Stimulated activated effector memory CD8-positive, alpha-beta T cell treated with anti-CD3 and anti-CD28 coated beads, Interleukin-12 subunit alpha, Interleukin-12 subunit beta, amount 100 ng/mL, for 72 hours (primary cell): ENCODE data around the gene PHACTR1.

ENCODE experiments used
- ATAC-seq: fragments of 150-1000 bp; cut with Tn5 transposase; 2 replicates; pipeline ENCODE4 v1.10.0; 2021
- DNase-seq, 2 donors: peaks; one replicate each; pipeline ENCODE4 v3.0.0; 2021 to 2022; ENCODE audit warnings: low spot score in 2 of 2
- H3K27ac Mint-ChIP-seq: one replicate; pipeline ENCODE4 v1.8.0; 2022; ENCODE audit warnings: mild to moderate bottlenecking, mixed read lengths
- H3K36me3 Mint-ChIP-seq: one replicate; pipeline ENCODE4 v1.8.0; 2022; ENCODE audit warnings: mild to moderate bottlenecking, mixed read lengths
- H3K4me1 Mint-ChIP-seq: one replicate; pipeline ENCODE4 v1.8.0; 2022; ENCODE audit warnings: mixed read lengths
- H3K4me3 Mint-ChIP-seq: one replicate; pipeline ENCODE4 v1.8.0; 2022; ENCODE audit warnings: mild to moderate bottlenecking, mixed read lengths
- H3K9me3 Mint-ChIP-seq: one replicate; pipeline ENCODE4 v1.8.0; 2022; ENCODE audit warnings: mixed read lengths

PHACTR1 gene

GRCh38 chr6:12884983-12885382 lies 168.4 kb downstream of the PHACTR1 start:
- H3K36me3 Mint-ChIP-seq, result no peaks in the 10 kb centered on the region
- H3K27ac Mint-ChIP-seq, result no peak overlapping the region
- H3K9me3 Mint-ChIP-seq, result no peaks in the 10 kb centered on the region
- no peak overlapping the region for H3K4me3 Mint-ChIP-seq
- no peaks in the 10 kb centered on the region for H3K4me1 Mint-ChIP-seq
- ATAC-seq (no peak), DNase-seq (no peak)

- Mint-ChIP-seq H3K27ac (no peak overlapping the region), H3K4me1 (no peaks in the 10 kb centered on the region), H3K36me3 (no peaks in the 10 kb centered on the region), H3K4me3 (no peak overlapping the region), H3K9me3 (peaks cover 4% of the 10 kb centered on the region)
- ATAC-seq (no peak), DNase-seq (no peak)
Observed at GRCh38 chr6:12886961-12887775, 170.6 kb downstream of the PHACTR1 start.

GRCh38 chr6:12890171-12890790 lies 173.7 kb downstream of the PHACTR1 start:
- Mint-ChIP-seq H3K36me3 (no peaks in the 10 kb centered on the region), H3K9me3 (peaks cover 4% of the 10 kb centered on the region), H3K4me3 (no peak overlapping the region), H3K27ac (no peak overlapping the region), H3K4me1 (no peaks in the 10 kb centered on the region)
- ATAC-seq, result no peak
- DNase-seq, result peak in 1 of 2 donors; percentile 54

GRCh38 chr6:12891595-12891994 lies 175.0 kb downstream of the PHACTR1 start:
- Mint-ChIP-seq H3K36me3 (no peaks in the 10 kb centered on the region), H3K27ac (no peak overlapping the region), H3K4me1 (no peaks in the 10 kb centered on the region), H3K4me3 (no peak overlapping the region), H3K9me3 (peaks cover 4% of the 10 kb centered on the region)
- DNase-seq (no peak), ATAC-seq (no peak)

- H3K36me3 Mint-ChIP-seq, result no peaks in the 10 kb centered on the region
- H3K9me3 Mint-ChIP-seq, result peaks cover 4% of the 10 kb centered on the region
Observed at GRCh38 chr6:12892151-12892550, 175.6 kb downstream of the PHACTR1 start.

GRCh38 chr6:12893036-12893435 lies 176.5 kb downstream of the PHACTR1 start:
- Mint-ChIP-seq H3K4me3 (no peak overlapping the region), H3K36me3 (no peaks in the 10 kb centered on the region), H3K27ac (no peak overlapping the region), H3K9me3 (peaks cover 4% of the 10 kb centered on the region), H3K4me1 (no peaks in the 10 kb centered on the region)
- ATAC-seq (no peak), DNase-seq (no peak)

More at GRCh38 chr6:12892151-12892550, 175.6 kb downstream of the PHACTR1 start:
- Mint-ChIP-seq H3K27ac (no peak overlapping the region), H3K4me1 (no peaks in the 10 kb centered on the region), H3K4me3 (no peak overlapping the region)
- DNase-seq (no peak), ATAC-seq (no peak)

- no peaks in the 10 kb centered on the region for H3K4me1 Mint-ChIP-seq
- ATAC-seq (no peak), DNase-seq (no peak)
- no peak overlapping the region for H3K4me3 Mint-ChIP-seq
- H3K27ac Mint-ChIP-seq, result no peak overlapping the region
- H3K36me3 Mint-ChIP-seq, result no peaks in the 10 kb centered on the region
- peaks cover 1% of the 10 kb centered on the region for H3K9me3 Mint-ChIP-seq
Observed at GRCh38 chr6:12895721-12896120, 179.2 kb downstream of the PHACTR1 start.

- DNase-seq (no peak), ATAC-seq (no peak)
- Mint-ChIP-seq H3K36me3 (no peaks in the 10 kb centered on the region), H3K4me3 (no peak overlapping the region), H3K9me3 (no peaks in the 10 kb centered on the region), H3K4me1 (no peaks in the 10 kb centered on the region), H3K27ac (no peak overlapping the region)
Observed at GRCh38 chr6:12896208-12896733, 179.7 kb downstream of the PHACTR1 start.

- no peak for DNase-seq
- no peaks in the 10 kb centered on the region for H3K4me1 Mint-ChIP-seq
- ATAC-seq, result no peak
- no peaks in the 10 kb centered on the region for H3K9me3 Mint-ChIP-seq
- no peak overlapping the region for H3K4me3 Mint-ChIP-seq
- H3K27ac Mint-ChIP-seq, result no peak overlapping the region
- H3K36me3 Mint-ChIP-seq, result no peaks in the 10 kb centered on the region
Observed at GRCh38 chr6:12898603-12899002, 182.0 kb downstream of the PHACTR1 start.

- H3K27ac Mint-ChIP-seq, result no peak overlapping the region
- H3K36me3 Mint-ChIP-seq, result no peaks in the 10 kb centered on the region
Observed at GRCh38 chr6:12899046-12899833, 182.7 kb downstream of the PHACTR1 start.

GRCh38 chr6:12903246-12903645 lies 186.7 kb downstream of the PHACTR1 start:
- H3K27ac Mint-ChIP-seq, result no peak overlapping the region
- H3K36me3 Mint-ChIP-seq, result no peaks in the 10 kb centered on the region
- no peak for DNase-seq
- no peak overlapping the region for H3K4me3 Mint-ChIP-seq
- H3K4me1 Mint-ChIP-seq, result no peaks in the 10 kb centered on the region
- no peaks in the 10 kb centered on the region for H3K9me3 Mint-ChIP-seq
- ATAC-seq, result no peak

More at GRCh38 chr6:12899046-12899833, 182.7 kb downstream of the PHACTR1 start:
- DNase-seq (no peak), ATAC-seq (no peak)
- H3K4me1 Mint-ChIP-seq, result no peaks in the 10 kb centered on the region
- no peaks in the 10 kb centered on the region for H3K9me3 Mint-ChIP-seq
- no peak overlapping the region for H3K4me3 Mint-ChIP-seq

GRCh38 chr6:12909833-12910232 lies 193.3 kb downstream of the PHACTR1 start:
- Mint-ChIP-seq H3K4me1 (no peaks in the 10 kb centered on the region), H3K36me3 (no peaks in the 10 kb centered on the region), H3K9me3 (no peaks in the 10 kb centered on the region), H3K27ac (no peak overlapping the region), H3K4me3 (no peak overlapping the region)
- ATAC-seq (no peak), DNase-seq (no peak)

GRCh38 chr6:12911427-12911826 lies 194.9 kb downstream of the PHACTR1 start:
- DNase-seq (no peak), ATAC-seq (no peak)
- Mint-ChIP-seq H3K36me3 (no peaks in the 10 kb centered on the region), H3K4me3 (no peak overlapping the region), H3K4me1 (no peaks in the 10 kb centered on the region), H3K27ac (no peak overlapping the region), H3K9me3 (no peaks in the 10 kb centered on the region)

- no peaks in the 10 kb centered on the region for H3K36me3 Mint-ChIP-seq
- no peaks in the 10 kb centered on the region for H3K4me1 Mint-ChIP-seq
- no peak overlapping the region for H3K4me3 Mint-ChIP-seq
- no peaks in the 10 kb centered on the region for H3K9me3 Mint-ChIP-seq
- ATAC-seq (no peak), DNase-seq (no peak)
- H3K27ac Mint-ChIP-seq, result no peak overlapping the region
Observed at GRCh38 chr6:12913201-12913600, 196.6 kb downstream of the PHACTR1 start.

- H3K36me3 Mint-ChIP-seq, result no peaks in the 10 kb centered on the region
- H3K9me3 Mint-ChIP-seq, result no peaks in the 10 kb centered on the region
- H3K4me1 Mint-ChIP-seq, result no peaks in the 10 kb centered on the region
- ATAC-seq (no peak), DNase-seq (no peak)
- no peak overlapping the region for H3K4me3 Mint-ChIP-seq
- no peak overlapping the region for H3K27ac Mint-ChIP-seq
Observed at GRCh38 chr6:12916006-12916405, 199.4 kb downstream of the PHACTR1 start.
